Raji (cell line): Measurements from ENCODE around the gene LCK.

ENCODE experiments used
- POLR2A ChIP-seq: IDR thresholded peaks from 2 replicates; pipeline ENCODE4 v1.6.1; 2011; ENCODE audit warnings: low read depth, low read length, control low read depth; ENCODE audit not compliant: insufficient read depth

Gene LCK

GRCh38 chr1:32318127-32318869 lies 67.2 kb downstream of the LCK start:
- no peak for TF ChIP-seq POLR2A

GRCh38 chr1:32321712-32322291 lies 70.7 kb downstream of the LCK start:
- no peak for TF ChIP-seq POLR2A

- TF ChIP-seq POLR2A, result no peak
Observed at GRCh38 chr1:32327204-32327603, 76.1 kb downstream of the LCK start.

- TF ChIP-seq POLR2A, result no peak
Observed at GRCh38 chr1:32329931-32330466, 78.9 kb downstream of the LCK start.

- no peak for TF ChIP-seq POLR2A
Observed at GRCh38 chr1:32330558-32331151, 79.6 kb downstream of the LCK start.

- TF ChIP-seq POLR2A, result no peak
Observed at GRCh38 chr1:32331549-32331948, 80.5 kb downstream of the LCK start.

- TF ChIP-seq POLR2A, result peak; percentile 57
Observed at GRCh38 chr1:32332290-32333079, 81.4 kb downstream of the LCK start.

- TF ChIP-seq POLR2A, result no peak; the same call in 1 of the 2 replicates
Observed at GRCh38 chr1:32333251-32333963, 82.3 kb downstream of the LCK start.

GRCh38 chr1:32334274-32334861 lies 83.3 kb downstream of the LCK start:
- TF ChIP-seq POLR2A, result 0 out of 2 replicates have a peak, but pooled peaks have one; percentile 38

- peak; percentile 19; the same call in 1 of the 2 replicates for TF ChIP-seq POLR2A
Observed at GRCh38 chr1:32334864-32335534, 83.9 kb downstream of the LCK start.

- no peak for TF ChIP-seq POLR2A
Observed at GRCh38 chr1:32335535-32335789, 84.4 kb downstream of the LCK start.
